Glomerular endothelial cell (primary cell): ENCODE data around the gene CREBBP. TPM values are rescaled to one million over a fixed set of nuclear protein-coding genes. Genes with fewer than 3 reads are reported as not detected.
A peak's percentile ranks its signal among the peaks of the same experiment; 100 is the strongest.

ENCODE experiments used
- DNase-seq: peaks from one replicate; pipeline ENCODE4 v3.0.0-alpha.2; 2011; ENCODE audit warnings: low read depth, low spot score; ENCODE audit errors: extremely low read depth
- total RNA-seq: library from RNA; depleted of rRNA; stranded (reverse); fragments of >200 nt; gene quantifications from 2 replicates; pipeline ENCODE4 v1.2.3, GENCODE V29; 2015

The CREBBP gene
- total RNA-seq, 1 donor from 2014 or later = 59.6 TPM

- DNase-seq = no peak
Observed at GRCh38 chr16:3825940-3826339, 54.6 kb downstream of the CREBBP start.

DNA sequence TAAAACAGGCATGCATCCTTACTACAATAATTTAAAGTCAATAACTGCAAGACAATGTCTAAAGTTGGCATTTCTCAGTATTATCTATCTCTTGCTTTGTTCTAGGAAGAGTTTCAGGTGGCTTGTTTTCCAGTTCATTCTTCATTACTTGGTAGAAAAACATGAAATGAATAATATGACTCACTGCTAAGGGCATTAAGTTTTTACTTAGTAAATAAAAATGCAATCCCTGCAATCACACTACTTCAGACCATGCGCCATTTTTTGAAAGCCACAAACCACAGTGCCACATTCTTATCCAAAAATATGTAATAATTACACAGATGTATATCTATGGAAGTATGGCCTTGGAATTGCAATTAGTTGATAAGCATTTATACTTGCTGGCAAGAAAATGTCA, 55.4 kb downstream of the CREBBP start:
- DNase-seq = no peak

- DNase-seq = no peak
Observed at GRCh38 chr16:3824121-3824795, 56.3 kb downstream of the CREBBP start.

GRCh38 chr16:3823427-3823826, 57.1 kb downstream of the CREBBP start:
- no peak for DNase-seq

DNA sequence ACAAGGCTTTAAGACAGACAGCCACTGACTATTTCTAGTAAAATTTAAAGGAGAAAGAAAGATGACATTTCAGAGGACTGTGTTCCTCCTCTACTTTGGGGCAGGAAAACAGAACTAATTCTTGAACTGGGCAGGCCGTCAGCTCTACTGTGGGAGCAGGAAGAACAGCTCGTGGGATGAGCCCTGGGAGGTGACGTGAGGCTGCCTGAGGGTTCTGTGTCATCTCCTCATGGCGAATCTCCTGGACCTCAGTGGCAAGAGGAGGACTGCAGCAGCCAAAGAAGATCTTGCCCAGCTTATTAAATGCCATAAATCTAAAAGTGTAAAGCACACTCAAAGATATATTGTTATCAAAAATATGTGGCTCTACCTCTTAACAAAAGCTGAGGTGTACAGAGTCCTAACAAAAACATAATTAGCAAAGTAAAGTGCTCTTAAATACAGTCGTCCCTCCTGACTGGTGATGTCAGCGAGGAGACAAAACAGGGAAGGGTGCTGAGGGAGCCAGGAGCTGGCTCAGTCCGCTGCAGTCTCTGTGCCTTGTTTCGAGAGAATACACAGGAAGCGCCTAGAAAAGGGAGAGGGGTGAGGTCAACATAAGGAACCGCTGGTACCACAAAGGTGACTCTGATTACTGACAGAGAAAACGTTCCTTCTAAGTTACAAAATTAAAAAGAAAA, 58.0 kb downstream of the CREBBP start:
- no peak for DNase-seq

DNA sequence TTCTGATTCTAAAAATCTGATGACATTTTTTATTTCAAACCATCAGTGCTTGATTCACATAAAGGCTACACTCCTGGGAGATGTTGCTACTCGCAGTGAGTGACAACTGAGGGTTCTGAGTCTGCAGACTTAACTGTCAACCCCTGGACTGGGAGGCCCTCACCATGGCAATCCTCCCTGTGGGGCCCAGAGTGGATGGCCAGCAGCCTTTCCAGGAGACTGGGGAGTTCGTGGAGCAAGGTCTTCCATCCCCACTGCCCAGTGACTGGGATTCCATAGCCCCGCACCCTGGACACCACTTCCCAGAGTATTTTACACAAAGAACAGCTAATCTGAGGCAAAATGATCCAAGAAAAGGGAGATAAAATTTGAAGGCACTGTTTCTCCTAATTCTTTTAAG, 59.3 kb downstream of the CREBBP start:
- DNase-seq = no peak

GRCh38 chr16:3819746-3820724, 60.5 kb downstream of the CREBBP start:
- peak; percentile 93 for DNase-seq

GRCh38 chr16:3819175-3819527, 61.4 kb downstream of the CREBBP start:
- DNase-seq = no peak

GRCh38 chr16:3816326-3816725, 64.2 kb downstream of the CREBBP start:
- DNase-seq = no peak

DNA sequence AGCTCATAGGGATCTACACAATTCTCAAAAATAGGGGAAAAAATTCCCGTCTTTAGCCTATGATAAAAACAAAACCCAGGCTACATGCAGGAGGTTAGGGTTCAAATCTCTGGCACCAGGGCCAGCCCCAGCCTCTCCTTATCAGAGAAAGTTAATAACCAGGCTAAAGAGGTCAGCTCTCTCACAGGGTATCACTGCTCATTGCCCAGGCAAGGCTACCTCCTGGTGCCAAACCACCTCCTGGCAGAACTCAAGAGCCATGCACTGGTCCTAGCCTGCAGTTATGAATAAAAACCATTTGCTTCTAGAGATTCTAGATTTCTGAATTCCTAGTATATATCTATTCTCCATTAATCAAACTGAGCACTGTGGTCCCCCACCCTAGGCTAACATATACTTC, 65.8 kb downstream of the CREBBP start:
- no peak for DNase-seq

DNA sequence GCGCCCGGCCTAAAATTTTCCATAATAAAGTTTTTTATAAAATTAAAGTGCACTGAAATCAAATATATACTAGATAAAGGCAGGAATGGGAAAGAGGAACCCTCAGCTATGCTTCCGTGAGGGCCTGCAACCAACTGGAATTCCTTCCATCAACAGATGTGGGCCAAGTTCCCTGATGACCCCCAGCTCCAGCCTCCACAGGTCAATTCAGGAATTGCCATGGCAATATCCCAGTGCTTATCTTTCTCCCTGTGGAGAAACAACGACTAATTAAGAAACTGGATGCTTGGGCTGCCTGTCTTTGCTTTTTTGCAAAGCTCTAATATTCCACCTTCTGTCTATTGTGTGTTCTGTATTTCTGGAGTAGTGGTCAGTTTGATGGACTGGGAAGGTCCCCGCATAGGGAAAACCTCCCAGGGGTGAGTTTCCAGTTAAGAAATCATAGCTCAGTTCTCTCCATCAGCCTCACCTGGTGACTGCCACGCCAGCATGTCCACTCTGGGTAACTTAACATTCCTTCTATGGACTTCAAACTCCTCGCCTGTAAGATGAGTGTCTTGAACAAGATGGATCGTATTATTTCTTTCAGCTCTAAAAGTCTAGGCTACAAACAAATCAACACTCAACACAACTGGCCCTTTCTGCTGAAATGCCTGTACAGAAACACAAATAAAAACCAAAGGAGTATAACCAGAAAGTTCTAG, 67.9 kb downstream of the CREBBP start:
- no peak for DNase-seq

DNA sequence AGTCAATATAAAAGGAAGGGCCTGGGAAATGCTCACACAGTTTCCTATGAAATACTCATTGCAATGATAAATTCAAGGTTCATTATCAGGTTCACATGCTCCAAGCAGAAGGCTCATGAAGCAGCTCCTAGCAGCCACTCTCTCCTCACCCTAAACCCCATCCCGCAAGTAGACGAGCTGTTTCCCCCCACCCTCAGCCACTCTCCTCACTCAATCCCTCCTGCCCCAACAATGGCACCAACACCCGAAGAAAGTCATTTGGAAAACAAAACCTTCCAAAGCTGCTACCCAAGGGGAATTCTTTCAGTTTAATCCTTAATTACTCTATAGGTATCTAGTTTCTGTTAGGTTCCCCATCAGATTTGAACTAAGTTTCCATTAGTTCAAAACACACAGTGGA, 69.7 kb downstream of the CREBBP start:
- no peak for DNase-seq

DNA sequence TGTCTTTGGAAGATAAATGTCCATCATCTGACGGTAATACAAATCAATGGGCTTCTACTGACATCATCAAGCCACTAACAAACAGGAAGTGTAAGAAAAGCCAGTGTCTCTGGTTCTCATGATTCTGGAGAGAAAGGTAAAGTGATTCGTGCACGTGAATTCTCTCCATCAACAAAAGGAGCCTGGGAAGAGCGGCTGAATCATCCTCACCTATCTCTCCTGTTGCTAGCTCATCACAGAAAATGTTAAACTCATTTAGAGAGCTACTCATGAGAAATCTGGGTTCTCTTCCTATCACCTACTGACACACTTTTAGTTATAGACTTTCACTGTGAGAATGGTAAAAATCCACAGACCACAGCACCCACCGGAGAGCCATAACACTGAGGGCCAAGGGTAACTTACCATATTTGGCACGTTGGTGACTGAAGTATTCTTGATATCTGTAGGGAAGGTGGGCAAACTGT, 70.3 kb downstream of the CREBBP start:
- no peak for DNase-seq

DNA sequence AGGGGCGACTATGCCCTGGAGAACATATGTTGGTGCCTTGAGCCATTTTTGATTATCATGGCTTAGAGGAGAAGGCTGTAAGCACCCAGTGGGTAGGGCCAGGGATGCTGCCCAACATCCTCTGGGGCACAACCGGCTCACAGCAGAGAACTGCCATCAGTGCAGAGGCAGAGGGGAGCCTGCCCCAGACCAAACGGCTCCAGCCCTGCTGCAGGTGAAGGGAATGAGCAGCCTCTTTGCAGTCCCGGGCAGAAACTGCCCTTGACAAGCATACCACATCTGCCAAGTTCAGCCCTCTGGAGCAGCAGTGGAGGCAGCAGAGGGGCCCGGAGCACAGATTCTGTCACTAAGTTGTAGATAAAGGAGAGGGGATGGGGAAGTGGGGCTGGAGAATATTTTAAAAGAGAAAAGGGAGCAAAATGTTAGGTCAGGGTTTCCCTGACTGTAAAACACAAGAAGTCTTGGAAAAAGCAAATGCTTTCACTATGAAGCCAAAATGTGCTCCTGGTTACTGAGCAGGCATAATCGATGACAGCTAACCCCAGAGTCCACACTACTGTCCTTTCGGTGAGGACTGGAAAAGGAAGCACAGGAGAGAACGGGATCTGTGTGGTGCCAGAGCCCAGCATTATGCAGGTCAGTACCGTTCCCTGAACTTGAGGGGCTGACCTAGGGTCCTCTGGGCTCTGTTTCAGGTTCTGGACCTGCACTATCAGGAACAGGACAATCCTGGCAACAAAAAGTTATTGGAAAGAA, 72.0 kb downstream of the CREBBP start:
- DNase-seq = no peak

DNA sequence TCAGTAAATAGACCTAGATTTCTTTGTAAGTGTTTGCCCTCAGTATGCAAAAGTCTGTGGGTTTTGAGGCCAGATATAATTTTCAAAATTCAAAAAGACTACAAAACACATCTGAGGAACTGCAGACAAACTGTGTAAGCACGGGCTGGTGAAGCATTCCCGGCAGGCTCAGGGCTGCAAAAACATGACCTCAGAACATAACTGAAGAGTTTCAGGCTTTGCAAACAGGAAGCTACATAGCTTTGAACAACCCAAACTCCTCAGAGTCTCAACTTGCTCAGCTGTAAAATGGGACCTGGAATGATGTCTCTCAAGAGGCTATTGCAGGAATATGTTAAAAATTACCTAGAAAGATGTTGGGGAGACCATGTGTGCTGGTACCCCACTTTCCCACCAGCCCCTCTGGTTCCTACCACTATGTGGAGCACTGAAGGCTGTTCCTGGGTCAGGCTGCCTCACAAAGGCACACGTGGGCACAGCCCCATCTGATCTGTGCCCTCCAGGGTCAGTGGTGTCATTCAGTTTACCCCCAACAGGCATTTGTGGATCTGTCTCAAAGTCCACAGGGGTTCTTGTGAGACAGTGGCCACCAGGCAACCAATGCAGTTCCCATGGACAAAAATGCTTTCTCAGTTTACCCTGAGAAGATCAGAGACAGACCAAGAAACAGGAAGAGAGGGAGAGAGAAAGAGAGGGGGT, 72.9 kb downstream of the CREBBP start:
- DNase-seq = no peak

DNA sequence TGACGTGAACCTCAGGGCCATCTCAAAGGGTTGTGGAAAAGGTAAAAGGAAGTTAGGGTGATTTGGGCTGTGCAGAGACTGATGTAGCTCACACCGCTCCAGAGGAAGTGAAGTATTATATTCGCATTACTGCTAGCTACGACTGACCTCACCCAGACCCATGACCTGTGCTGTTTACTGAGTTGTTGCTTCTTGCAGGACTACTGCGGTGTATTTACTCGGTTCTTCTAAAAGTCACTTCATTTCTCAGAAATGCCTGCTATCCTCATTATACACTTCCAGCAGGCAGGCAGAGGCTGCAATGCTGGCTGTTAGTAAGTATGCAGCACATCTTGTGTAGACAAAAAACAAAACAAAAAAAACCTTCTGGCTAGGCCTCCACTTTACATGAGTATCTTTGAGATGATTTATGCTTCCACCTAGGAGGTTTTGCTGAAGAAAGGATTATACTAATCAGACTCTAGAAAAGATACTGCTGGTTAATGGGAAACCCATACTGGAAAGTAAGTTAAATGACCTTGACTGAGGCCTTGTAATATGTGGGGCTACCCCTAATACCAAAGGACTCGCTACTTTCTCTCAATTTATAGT, 76.0 kb downstream of the CREBBP start:
- no peak for DNase-seq

DNA sequence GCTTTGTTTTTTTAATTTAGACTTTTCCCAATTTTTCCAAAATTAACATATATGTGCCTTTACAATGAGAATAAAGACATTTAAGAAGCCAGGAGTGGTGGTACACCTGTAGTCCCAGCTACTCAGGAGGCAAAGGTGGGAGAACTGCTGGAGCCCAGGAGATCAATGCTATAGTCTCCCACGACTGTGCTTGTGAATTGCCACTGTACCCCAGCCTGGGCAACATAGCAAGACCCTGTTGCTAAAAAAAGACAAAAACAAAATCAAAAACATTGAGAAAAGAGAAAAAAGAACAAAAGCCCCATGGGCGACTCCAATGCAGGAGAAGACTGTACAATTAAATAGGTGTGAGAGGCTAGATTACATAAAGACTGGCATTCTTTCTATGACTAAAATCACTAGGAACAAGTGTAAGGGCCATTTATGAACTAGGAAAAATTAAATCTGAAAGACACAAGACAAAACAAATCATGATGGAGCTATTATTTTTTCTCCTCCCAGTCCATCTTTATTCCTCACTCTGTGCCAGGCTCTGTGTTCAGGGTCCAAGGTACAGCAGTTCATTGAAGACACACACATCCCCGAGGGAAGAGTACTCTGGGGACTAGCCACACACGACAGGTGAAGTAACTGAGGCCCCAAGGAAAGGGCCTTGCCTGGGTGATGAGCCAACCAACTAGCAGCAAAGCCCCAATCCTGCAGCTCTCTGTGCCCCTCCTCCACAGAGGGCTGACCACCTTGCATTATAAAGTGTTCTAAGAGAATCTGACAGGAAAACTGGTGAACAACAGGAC, 79.8 kb downstream of the CREBBP start:
- no peak for DNase-seq

DNA sequence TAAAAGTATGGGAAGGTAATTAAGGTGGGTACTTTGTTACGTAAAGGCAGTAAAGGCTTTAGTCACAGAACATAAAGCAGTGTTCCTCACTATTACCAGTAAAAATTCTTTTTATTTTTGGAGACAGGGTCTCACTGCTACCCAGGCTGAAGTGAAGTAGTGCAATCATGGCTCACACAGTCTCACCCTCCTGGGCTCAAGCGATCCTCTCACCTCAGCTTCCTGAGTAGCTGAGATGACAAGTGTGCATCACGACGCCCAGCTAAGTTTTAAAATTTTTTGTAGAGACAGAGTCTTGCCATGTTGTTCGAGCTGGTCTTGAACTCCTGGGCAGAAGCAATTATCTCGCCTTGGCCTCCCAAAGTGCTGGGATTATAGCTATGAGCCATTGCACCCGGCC, 80.5 kb downstream of the CREBBP start:
- DNase-seq = no peak
